Esophagus muscularis mucosa (tissue), 4 donors: ENCODE data around the gene FBXW11.

Source experiments
- EP300 ChIP-seq: sonication (generic); formaldehyde crosslinking; IDR thresholded peaks from one replicate; pipeline ENCODE4 v1.6.1; 2017; ENCODE audit warnings: antibody characterized with exemption
- POLR2A ChIP-seq: fragments of 450-650 bp; IDR thresholded peaks from one replicate; pipeline ENCODE4 v1.6.1; 2017; ENCODE audit warnings: antibody characterized with exemption, moderate library complexity, mild to moderate bottlenecking, low read depth
- POLR2AphosphoS5 ChIP-seq, 2 donors: sonication (generic); formaldehyde crosslinking; IDR thresholded peaks; one replicate each; pipeline ENCODE4 v1.6.1; 2017; ENCODE audit warnings: antibody characterized with exemption in 2 of 2
- TF ChIP-seq, protein P1 (sequence below), 3 experiments: fragments of 200-600 bp in 2 of 3; fragments of 450-650 bp in 1 of 3; sonication (generic) in 2 of 3; IDR thresholded peaks; one replicate each; pipeline ENCODE4 v1.5.1; 2017 to 2019; ENCODE audit warnings: antibody characterized with exemption in 3 of 3, mild to moderate bottlenecking in 2 of 3, moderate library complexity in 1 of 3

GRCh38 chr5:171986772-171987171 is 19.7 kb downstream of the FBXW11 start:
- no peak for TF ChIP-seq POLR2A
- TF ChIP-seq, protein P1, sequence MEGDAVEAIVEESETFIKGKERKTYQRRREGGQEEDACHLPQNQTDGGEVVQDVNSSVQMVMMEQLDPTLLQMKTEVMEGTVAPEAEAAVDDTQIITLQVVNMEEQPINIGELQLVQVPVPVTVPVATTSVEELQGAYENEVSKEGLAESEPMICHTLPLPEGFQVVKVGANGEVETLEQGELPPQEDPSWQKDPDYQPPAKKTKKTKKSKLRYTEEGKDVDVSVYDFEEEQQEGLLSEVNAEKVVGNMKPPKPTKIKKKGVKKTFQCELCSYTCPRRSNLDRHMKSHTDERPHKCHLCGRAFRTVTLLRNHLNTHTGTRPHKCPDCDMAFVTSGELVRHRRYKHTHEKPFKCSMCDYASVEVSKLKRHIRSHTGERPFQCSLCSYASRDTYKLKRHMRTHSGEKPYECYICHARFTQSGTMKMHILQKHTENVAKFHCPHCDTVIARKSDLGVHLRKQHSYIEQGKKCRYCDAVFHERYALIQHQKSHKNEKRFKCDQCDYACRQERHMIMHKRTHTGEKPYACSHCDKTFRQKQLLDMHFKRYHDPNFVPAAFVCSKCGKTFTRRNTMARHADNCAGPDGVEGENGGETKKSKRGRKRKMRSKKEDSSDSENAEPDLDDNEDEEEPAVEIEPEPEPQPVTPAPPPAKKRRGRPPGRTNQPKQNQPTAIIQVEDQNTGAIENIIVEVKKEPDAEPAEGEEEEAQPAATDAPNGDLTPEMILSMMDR (IDR thresholded peaks at IDR 0.05) = no peak
- no peak for TF ChIP-seq POLR2AphosphoS5 (IDR thresholded peaks at IDR 0.05)
- no peak for TF ChIP-seq EP300
